ENCODE results near the gene PLPP2.

PLPP2 gene

DNA sequence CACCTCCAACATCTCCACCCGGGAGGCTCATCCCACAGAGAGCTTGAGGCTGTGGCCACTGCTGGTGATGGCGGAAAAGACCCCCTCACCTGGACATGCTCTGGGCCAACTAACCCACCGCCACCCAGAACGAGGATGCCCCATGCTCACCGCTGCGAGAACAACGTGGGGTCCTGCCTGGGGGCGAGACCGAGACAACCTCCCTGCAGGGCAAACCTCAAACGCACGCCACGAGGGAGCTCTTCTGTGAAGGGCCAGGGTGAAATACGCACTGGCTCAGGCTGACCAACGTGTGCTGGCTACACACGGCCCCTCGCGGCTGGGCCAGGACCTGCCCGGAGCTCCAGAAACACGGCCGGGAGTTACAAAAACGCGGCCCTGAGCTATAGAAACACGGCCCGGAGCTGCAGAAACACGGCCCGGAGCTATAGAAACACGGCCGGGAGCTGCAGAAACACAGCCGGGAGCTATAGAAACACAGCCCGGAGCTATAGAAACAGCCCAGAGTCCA is 19.0 kb upstream of the PLPP2 start:
- no peak overlapping the region for H3K4me3 ChIP-seq (ENCODE audit: low read depth, low read length)
- DNase-seq (ENCODE audit: low read depth) = no peak
- TF ChIP-seq CTCF (IDR thresholded peaks at IDR 0.05; ENCODE audit: low read depth, low read length, missing control alignments) = no peak

- no peak for DNase-seq (ENCODE audit: low read depth)
- H3K4me3 ChIP-seq (ENCODE audit: low read depth, low read length) = no peak overlapping the region
- no peak for TF ChIP-seq CTCF (IDR thresholded peaks at IDR 0.05; ENCODE audit: low read depth, low read length, missing control alignments)
Measured at GRCh38 chr19:309206-309565, 18.0 kb upstream of the PLPP2 start.

GRCh38 chr19:308471-309205 is 17.4 kb upstream of the PLPP2 start:
- TF ChIP-seq CTCF (IDR thresholded peaks at IDR 0.05; ENCODE audit: low read depth, low read length, missing control alignments) = no peak

DNA sequence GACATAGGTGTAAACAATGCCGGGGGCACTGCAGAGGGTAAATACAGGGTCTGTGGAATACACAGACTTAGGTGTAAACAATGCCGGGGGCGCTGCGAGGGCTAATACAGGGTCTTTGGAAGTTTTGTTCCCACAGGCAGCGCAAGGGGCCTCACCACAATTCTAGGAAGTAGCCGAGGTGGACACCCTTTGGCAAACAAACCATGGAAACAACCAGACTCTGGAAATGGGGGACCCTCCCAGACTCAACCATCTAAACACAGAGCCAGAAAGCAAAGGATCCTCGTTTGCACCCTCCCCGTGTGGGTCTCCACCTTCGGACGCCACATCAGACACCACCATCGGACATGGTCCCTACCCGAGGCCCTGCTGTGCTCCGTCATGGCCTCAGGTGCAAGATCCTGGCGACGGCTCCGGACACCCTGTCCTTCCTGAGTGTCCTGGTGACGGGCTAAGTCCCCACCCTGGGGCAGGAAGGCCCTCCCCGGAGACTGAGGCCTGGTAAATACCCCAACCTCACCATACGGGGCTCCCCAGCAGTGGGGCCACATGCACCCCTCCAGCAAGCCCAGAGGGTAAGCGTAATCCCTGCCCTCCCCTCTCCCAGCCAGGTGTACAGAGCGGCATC is 16.7 kb upstream of the PLPP2 start:
- no peak for TF ChIP-seq CTCF (IDR thresholded peaks at IDR 0.05; ENCODE audit: low read depth, low read length, missing control alignments)

More at GRCh38 chr19:308471-309205, 17.4 kb upstream of the PLPP2 start:
- no peak for DNase-seq (ENCODE audit: low read depth)
- no peak overlapping the region for H3K4me3 ChIP-seq (ENCODE audit: low read depth, low read length)

DNA sequence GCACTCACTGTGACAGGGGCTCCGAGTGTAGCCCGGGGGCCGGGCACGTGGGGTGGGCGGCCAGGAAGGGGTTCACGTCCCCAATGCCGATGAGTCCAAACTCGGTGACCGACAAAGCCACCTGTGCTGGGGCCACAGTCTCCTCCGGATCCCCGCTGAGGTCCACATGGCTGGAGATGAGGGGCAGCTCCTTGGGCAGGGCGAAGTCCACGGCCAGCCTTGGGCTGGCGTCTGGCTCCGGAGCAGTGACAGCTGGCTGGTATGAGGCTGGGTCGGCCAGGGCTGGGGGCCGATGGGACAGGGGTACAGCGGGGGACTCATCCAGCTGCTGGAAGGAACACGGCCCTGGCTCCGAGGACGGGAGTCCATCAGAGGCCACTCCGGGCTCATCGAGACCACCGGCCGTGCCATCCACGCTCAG is 15.9 kb upstream of the PLPP2 start:
- no peak for DNase-seq (ENCODE audit: low read depth)
- no peak for TF ChIP-seq CTCF (IDR thresholded peaks at IDR 0.05; ENCODE audit: low read depth, low read length, missing control alignments)
- no peak overlapping the region for H3K4me3 ChIP-seq (ENCODE audit: low read depth, low read length)

More for the DNA sequence above, 16.7 kb upstream of the PLPP2 start:
- DNase-seq (ENCODE audit: low read depth) = no peak
- H3K4me3 ChIP-seq (ENCODE audit: low read depth, low read length) = no peak overlapping the region

- no peak overlapping the region for H3K4me3 ChIP-seq (ENCODE audit: low read depth, low read length)
- DNase-seq (ENCODE audit: low read depth) = no peak
- TF ChIP-seq CTCF (IDR thresholded peaks at IDR 0.05; ENCODE audit: low read depth, low read length, missing control alignments) = no peak
Measured at GRCh38 chr19:306151-306900, 15.1 kb upstream of the PLPP2 start.
